ENCODE measurements around the gene SUMO3.

Gene SUMO3

GRCh38 chr21:44756423-44757185, 61.3 kb downstream of the SUMO3 start:
- no peaks in the 10 kb centered on the region for H3K36me3 ChIP-seq (ENCODE audit: control insufficient read depth, low read length)
- no peaks in the 10 kb centered on the region for H3K79me2 ChIP-seq (ENCODE audit: control insufficient read depth, low read length)
- H3K4me1 ChIP-seq (ENCODE audit: control insufficient read depth, low read length), result no peaks in the 10 kb centered on the region
- H3K27me3 ChIP-seq (ENCODE audit: control insufficient read depth, low read length), result no peaks in the 10 kb centered on the region
- no peak overlapping the region for H3K4me3 ChIP-seq (ENCODE audit: low read length)
- H3F3A ChIP-seq (ENCODE audit: control insufficient read depth, insufficient read depth), result no peaks in the 10 kb centered on the region
- H4K20me1 ChIP-seq (ENCODE audit: control insufficient read depth, insufficient read depth, low read depth, low read length), result no peaks in the 10 kb centered on the region
- no peak overlapping the region for H3K4me2 ChIP-seq (ENCODE audit: low read length)
- TF ChIP-seq EZH2phosphoT487 (IDR thresholded peaks at IDR 0.05; ENCODE audit: borderline replicate concordance, low read length) (no peak), CTCF (IDR thresholded peaks at IDR 0.05; ENCODE audit: low read depth, low read length, poor library complexity, severe bottlenecking) (no peak)
- H3K9me2 ChIP-seq (replicated peaks; ENCODE audit: control insufficient read depth, low read length), result no peaks in the 10 kb centered on the region
- H3K27ac ChIP-seq (ENCODE audit: low read depth, low read length), result no peak overlapping the region
- H3K9me3 ChIP-seq (ENCODE audit: control insufficient read depth, insufficient read depth, low read length), result no peaks in the 10 kb centered on the region

Measured in DOHH2 (cell line).